IPS-18c (cell line): Measurements from ENCODE around the gene SIM2.

Experiments
- H3K4me3 ChIP-seq: 2 replicates; pipeline ENCODE4 v1.7.0; 2013; ENCODE audit warnings: low read depth, mild to moderate bottlenecking, low read length, moderate library complexity; ENCODE audit not compliant: insufficient read depth
- H3K9me3 ChIP-seq: one replicate; pipeline ENCODE4 v1.6.1; 2013; ENCODE audit warnings: mild to moderate bottlenecking, low read length, moderate library complexity; ENCODE audit not compliant: control insufficient read depth, insufficient read depth

SIM2 gene

GRCh38 chr21:36788120-36788638, 89.3 kb downstream of the SIM2 start:
- no peaks in the 10 kb centered on the region for H3K9me3 ChIP-seq
- no peak overlapping the region for H3K4me3 ChIP-seq

- H3K9me3 ChIP-seq, result no peaks in the 10 kb centered on the region
- H3K4me3 ChIP-seq, result no peak overlapping the region
Measured at GRCh38 chr21:36790616-36791015, 91.7 kb downstream of the SIM2 start.

GRCh38 chr21:36791180-36791579, 92.3 kb downstream of the SIM2 start:
- no peaks in the 10 kb centered on the region for H3K9me3 ChIP-seq
- H3K4me3 ChIP-seq, result no peak overlapping the region

GRCh38 chr21:36791695-36792470, 93.0 kb downstream of the SIM2 start:
- no peak overlapping the region for H3K4me3 ChIP-seq
- H3K9me3 ChIP-seq, result no peaks in the 10 kb centered on the region

GRCh38 chr21:36792505-36792967, 93.6 kb downstream of the SIM2 start:
- H3K9me3 ChIP-seq, result no peaks in the 10 kb centered on the region
- no peak overlapping the region for H3K4me3 ChIP-seq

- no peaks in the 10 kb centered on the region for H3K9me3 ChIP-seq
- H3K4me3 ChIP-seq, result no peak overlapping the region
Measured at GRCh38 chr21:36796070-36796469, 97.2 kb downstream of the SIM2 start.

GRCh38 chr21:36798491-36798890, 99.6 kb downstream of the SIM2 start:
- Histone ChIP-seq H3K4me3 (no peak overlapping the region), H3K9me3 (no peaks in the 10 kb centered on the region)
